NCI-H1105 (cell line): ENCODE data around the gene FBXL22.

ENCODE experiments used
- DNase-seq: peaks from one replicate; lab custom pipeline; 2025; lab: John Stamatoyannopoulos, UW

Gene FBXL22

DNA sequence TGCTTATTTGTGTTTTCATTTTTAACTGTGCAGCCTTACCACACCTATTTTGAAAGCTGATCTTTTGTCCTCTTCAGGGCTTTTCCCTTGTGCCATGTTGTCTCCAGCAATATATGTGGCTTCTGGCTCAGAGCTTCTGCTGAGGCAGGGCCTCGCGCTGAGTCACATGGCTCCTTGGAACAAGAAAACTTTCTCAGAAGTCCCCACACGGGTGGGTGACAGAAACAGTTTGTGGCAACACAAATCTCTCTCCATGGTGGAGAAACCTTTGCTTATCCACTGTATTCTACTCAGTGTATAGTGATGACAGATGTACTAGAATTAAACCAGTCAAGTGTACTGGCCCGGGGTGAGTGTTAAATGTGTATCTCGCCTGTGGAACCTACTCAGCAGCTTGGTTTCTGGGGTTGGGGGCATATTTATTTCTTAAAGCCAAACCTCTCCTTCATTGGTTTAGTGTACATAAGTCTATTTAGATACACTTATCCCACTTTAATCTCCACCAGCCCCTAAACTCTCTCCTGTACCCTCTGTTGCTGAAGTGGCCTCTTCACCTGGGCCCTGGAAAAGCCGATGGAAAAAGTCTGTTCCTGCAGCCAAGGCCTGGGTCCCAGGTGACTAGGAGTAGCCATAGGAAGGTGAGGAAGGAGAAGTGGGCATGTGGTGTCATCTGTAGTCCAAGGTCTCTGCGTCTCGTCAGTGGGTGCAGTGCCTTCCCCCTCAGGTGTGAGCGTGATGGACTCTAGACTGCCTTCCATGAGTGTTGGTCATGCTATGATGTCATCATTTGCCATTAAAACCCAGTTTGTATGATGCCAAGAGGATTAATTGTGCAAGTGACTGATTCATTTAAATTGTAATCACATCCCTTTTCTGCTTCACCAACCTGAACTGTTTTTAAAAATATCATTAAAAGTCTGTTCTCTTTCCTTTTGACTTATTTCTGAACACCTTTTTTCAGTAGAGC is 3.2 kb upstream of the FBXL22 start:
- no peak for DNase-seq

DNA sequence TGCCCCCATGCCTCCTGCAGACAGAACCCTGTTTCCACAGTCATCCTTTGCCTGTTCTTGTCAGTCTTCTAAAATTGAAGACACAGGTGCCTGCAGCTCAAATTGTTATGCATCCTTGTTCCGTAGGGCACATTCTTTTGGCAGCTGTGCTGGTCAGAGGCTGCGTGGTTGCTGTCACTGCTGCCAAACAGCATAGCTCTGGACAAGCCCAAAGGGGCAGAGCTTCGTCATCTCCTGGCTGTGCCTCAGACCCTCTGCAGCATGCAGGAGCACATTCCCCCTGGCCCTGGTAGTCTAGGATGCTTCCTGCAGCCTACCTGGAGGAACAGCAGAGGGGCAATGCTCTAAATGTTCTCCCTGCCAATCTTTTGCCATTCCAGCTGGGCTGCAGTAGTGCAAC is 2.1 kb upstream of the FBXL22 start:
- no peak for DNase-seq

DNA sequence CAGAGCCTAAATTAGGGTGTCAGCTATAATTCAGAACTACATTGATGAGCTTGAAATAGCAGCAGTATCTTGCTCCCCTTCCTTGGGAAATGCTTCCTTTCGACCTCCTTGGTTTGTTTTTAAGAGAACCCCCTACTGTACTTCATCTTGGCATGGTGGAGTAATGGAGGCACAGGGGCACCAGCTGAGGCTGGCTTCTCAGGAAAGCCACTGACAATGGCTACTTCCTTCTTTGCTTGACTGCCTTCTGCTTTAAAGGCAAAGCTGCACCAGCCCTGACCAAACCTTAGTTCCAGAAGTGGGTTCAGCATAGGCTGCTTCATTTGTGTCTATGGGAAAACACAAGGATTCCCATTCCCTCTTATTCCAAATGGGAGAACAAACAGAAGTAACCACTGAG is 1.5 kb upstream of the FBXL22 start:
- no peak for DNase-seq

DNA sequence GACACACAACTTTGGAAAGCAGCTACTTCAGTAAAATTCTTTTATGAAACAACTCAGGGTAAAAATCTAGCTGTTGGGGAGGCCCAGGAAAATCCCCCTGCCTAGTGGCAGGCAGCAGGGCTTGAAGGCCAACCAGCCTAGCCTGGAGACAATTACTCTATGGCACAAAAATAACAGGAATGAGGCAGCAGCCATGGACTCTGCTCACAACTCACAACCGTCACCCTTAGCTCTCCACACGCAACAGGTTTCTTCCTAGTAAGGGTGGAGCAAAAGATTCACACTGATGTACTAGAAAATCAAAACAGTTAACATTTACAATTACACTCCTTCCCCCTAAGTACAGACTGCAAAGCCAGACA is 530 bp upstream of the FBXL22 start:
- no peak for DNase-seq

DNA sequence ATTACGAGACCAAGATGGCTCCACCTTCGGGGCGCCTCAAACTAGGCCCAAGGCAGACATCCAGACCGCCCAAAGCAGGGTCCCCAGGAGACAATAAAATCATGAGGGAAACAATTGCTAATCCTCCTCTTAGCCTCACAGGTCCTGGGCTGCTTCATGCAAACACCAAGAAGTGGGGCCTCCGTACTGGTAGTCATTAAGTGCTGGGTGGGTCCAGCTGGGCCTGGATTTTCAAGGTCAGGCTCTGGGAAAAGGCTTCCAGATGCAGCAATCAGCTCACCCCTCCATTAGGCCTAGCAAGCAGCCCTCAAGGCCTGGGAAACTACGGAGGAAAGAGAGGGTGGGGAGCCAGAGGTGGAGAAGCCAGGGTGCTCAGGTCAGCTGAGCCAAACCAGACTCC is 634 bp downstream of the FBXL22 start:
- no peak for DNase-seq

DNA sequence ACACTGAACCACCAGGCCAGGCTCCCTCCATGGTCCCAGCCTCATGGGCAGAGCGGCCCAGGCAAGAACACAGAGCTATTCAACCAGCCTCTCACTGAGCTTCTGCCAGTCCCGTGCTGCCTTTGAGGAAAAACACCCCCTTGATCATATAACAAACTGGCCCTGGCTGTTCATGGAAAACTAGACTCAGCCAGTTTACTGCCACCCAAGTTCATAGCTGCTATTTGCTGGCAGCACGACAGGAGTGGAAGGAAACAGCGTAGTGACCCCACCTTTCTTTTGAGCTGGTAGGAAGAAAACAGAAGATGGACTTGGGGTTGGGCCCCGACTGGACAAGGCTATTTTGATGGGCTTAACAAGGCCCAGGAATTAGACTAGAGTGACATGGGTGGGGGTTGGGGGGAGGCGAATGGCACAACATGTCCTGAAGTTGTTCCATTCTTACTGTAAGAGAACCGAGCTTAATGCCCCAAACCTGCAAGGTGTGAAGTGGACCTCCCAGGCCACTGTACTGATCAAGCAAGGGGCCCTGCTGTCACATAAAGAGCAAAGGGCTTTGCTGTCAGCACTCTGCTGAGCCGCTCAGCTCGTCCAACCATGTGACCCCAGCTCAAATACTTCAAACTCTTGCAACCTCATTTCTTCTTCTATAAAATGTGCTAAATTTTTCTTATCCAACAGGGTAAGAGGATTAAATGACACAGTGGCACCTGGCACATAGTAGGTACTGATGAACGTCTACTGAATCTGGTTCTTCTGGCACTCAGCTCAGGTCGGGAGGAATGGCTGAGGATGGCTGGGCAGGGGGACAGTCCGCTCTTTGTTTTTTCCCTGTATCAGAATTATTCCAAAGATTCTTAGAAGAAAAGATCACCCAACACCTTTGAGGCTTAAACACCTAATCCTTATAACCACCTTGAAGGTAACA is 1.6 kb downstream of the FBXL22 start:
- DNase-seq: no peak

DNA sequence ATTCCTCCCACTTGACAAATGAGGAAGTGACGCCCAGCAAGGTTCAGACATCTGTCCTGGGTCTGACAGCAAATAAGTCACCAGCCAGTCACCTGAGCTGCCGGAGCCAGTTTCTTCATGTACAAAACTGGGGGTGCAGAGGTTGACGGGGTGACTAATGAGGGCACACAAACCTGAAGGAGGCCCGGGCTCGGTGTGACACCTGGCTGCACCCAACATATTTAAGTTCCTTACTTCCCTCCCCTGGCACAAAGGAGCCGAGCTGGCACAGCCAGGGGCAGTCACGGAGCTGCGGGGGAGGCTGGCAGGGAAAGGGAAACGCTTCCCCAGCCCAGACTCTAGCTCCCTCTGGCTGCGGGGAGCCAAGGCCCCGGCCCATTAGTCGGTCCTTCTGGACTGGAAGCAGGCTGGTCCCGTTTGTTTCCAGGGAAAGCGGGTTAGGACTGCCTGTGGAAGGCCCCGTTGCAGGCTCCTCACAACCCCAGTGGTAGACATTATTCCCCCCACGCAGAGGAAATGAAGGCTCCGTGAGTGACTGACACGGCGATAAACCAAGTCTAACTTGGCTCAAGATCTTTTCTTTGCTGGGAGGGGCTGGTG is 2.3 kb downstream of the FBXL22 start:
- DNase-seq: peak; percentile 16

DNA sequence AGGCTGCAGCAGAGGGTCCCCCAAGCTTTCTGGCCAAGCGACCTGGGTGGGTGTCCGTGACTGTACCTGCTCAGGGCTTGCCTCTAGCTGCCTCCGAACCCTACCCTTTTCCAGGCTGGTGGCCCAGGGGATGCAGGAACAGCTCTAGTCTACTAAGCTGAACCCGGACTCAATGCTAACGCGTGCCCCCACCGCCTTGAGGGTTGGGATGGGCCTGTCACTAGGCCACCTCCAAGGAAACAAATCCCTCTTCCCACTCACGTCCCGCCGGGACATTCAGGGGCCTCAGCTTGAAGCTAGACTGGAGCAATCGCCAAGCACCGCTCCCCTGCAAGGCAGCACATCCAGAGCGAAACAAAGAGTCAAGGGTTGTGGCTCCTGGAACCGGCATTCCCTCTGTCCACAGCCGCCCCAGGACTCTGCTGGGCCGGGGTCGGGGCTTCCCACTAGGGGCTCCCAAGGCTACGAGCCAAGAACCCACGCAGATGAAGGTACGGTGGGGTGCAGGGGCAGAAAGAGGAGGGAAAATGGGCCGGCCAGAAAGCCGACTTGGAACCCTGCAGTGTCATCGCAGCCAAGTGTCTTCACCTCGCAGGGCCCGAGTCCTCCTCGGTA is 2.9 kb downstream of the FBXL22 start:
- no peak for DNase-seq

DNA sequence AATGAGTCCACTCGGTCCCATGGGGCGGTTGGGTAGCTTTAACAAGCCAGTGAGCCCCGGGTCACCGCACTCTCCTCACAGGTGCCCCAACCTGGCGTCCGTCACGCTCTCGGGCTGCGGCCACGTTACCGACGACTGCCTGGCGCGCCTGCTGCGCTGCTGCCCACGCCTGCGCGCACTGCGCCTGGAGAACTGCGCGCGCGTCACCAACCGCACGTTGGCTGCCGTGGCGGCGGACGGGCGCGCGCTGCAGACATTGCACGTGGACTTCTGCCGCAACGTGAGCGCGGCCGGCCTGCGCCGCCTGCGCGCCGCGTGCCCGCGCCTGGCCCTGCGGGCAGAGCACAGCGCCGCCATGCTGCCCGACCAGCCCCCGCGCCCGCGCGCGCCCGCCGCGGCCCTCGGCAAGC is 3.4 kb downstream of the FBXL22 start:
- DNase-seq: peak; percentile 92

DNA sequence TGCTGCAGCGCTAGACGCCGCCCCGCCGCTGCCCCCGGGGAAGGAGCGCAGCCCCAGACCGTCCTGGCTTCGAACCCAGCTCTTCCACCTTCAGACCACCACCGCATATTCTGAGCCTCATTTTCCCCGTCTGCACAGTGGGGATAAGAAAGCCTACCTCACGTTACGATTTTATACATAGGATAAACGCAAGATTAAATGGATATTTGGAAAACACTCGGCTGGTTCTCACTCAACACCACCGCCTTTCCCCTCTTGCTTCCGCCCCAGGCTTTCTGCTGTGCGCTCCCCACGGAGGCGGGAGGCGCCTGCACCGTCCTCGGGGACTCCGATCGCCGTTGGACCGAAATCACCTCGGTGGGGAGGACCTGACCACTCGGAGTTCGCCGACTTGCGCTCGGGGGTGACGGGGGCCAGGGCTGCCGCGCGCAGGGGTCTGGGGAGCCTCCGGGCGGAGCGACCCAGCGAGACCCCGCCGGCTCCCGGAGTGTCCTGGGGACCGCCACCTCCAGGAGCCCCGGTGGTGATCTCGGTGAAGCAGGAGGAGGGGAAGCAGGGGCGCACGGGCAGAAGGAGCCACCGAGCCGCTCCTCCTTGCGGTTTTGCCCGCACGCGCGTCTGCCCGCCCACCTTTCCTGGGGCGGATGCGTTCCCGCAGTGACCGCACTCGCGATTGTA is 4.0 kb downstream of the FBXL22 start:
- DNase-seq: no peak

DNA sequence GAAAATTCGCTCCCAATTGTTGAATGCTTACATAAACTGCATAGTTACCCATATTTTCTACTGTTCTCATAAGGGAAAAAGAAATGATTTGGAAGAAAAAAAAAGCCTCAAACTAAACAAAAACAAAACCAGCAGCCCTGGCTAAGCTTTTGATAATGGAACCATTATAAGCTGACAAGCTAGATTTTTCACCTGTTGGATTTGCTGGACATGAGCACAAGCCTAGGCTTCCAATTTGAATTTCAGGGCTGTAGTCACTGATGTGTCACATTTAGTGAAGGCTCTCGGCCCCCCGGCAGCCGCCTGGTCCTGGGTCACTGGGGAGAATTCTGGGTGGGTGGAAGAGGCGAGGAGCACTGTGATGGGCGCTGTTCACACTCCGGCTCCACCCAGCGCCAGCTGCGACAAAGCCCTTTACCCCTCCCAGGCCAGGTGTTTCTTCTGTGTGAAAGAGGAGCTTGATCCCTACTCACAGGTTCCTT is 4.6 kb downstream of the FBXL22 start:
- peak; percentile 73 for DNase-seq

DNA sequence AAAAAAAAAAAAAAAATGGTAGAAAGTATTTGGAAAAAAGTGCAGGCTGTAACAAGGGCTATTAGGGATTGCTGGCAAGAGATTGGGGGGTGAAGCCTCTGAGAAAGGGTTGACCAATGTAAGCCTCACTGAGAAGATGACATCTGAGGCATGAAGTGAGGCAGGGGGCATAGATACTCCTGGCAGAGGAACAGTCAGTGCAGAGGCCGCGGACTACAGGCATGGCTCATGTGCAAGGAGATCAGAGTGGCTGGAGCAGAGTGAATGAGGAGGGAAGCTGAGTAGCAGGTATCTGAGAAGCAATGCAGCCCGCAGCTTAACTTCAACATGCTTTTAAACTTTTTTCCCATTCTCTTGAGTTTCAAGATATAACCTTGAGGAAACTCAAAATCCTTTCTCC is 5.4 kb downstream of the FBXL22 start:
- no peak for DNase-seq

DNA sequence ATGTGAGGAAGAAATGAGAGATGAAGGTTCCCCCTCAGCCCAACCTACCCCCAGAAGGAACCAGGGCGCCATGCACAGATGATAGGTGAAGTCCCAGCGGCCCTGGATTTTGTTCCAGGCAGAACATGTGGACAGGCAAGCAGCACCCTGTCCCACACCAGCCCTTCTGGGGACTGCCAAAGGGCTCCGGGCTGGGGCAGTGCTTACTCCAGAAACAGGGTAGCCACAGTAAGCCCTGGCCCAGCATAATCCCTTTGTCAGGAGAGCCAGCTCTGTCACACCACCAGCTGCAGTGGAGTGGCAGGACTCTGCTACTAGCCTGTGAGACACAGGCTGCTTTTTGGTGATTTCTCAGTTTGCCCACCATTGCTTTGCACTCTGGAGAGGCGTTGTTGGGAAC is 6.3 kb downstream of the FBXL22 start:
- no peak for DNase-seq

DNA sequence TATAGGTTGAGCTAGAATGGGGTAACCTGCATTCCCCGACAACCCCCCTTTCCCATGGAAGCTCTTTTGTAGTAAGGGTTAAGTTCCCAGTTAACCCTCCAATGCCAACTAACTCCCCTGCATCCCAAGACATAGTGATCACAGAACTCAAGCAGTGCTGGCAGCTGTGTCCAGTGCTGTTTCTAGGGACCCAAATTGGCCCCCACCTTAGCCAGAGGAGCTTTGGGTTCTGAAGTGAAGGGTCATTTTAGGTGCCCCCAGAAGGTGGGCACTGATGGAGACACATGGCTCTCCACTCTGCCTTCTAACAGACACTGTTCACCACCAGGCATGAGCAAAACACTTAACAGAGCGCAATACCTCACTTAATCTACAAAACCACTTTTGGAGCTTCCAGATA is 7.1 kb downstream of the FBXL22 start:
- DNase-seq: no peak

DNA sequence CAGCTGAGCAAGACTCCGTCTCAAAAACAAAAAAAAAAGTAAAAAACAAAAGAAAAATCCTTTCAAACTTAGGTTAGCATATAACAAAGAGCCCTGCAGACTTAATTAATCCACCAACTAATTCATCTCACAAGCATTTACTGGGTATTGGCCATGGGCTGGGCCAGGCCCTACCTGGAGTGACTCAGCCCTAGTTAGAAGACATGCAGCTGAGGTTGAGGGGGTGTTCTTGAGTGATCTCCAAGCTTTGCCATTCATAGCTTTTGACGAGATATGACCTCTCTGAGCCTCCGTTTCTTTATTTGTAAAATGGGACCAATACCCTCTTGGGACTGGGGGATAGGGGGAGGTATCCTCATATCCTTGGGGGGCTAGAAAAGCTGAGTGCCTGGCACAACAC is 7.8 kb downstream of the FBXL22 start:
- DNase-seq: no peak

DNA sequence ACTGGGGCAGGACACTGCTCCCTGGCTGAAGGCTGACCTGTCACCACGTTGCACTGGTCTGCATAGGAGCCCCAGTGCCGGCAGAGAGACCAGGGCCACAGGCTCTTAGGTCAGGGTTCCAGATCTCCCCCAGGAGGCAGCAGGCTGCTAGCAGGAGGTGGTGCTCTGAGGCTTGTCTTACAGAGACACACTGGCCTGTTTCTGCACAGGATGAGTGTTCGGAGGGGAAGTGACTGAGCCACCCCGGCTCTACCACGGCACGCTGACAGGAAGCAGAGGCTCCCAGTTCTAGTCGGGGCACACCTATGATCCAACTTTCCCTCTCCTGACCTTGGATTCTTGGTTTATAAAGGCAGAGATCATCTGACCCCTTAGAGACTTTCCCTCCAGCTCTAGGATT is 8.6 kb downstream of the FBXL22 start:
- no peak for DNase-seq

DNA sequence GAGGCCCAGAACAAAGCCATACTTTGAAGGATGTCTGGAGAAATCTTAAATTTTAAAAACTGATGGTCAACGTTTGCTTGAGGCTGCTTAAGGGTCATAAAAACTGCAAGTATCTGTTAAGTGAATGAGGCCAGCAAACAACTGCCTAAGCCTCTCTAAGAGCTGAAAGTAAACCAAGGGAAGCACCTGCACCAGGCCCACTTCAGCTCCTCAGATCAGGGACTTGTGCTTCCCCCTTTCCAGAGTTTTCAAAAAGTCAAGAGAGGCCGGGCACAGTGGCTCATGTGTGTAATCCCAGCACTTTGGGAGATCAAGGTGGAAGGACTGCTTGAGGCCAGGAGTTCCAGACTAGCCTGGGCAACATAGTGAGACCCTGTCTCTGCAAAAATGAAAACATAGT is 9.1 kb downstream of the FBXL22 start:
- no peak for DNase-seq

DNA sequence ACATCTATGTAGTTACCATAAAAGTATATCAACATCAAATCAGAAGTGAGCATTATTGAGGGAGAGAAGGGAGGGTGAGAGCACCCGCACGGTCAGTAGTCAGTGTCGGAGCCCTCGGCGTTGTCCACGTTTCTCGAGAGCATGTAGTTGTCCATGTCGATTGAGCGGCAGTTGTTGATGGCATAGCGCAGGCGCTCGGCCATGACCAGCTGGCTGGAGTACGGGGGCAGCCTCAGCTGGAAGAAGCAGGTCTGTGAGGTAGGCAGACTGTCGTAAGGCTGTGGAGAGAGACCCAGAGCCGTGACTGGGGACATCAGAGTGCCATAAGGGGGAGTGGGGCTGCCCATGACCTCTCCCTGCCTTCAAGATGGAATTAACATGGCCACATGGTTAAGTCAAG is 11.8 kb downstream of the FBXL22 start:
- DNase-seq: no peak

DNA sequence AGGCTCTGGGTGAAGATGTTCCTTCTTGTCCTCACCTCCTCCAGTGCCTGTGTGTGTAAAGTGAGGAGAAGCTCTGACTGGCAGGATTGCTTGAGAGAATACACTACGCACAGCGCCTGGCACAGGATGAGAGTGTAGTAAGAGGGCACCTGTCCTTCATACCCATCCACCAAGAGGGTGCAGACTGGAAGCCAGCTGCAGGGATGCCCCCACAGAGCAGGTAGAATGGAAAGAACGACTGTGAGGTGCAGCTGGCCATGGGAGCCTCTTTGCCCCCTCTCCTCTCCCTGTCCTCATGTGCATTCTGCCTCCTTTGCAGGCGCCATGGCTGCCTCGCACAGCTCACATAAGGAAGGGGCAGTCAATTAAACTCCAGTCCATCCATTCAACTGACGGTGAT is 12.3 kb downstream of the FBXL22 start:
- no peak for DNase-seq

DNA sequence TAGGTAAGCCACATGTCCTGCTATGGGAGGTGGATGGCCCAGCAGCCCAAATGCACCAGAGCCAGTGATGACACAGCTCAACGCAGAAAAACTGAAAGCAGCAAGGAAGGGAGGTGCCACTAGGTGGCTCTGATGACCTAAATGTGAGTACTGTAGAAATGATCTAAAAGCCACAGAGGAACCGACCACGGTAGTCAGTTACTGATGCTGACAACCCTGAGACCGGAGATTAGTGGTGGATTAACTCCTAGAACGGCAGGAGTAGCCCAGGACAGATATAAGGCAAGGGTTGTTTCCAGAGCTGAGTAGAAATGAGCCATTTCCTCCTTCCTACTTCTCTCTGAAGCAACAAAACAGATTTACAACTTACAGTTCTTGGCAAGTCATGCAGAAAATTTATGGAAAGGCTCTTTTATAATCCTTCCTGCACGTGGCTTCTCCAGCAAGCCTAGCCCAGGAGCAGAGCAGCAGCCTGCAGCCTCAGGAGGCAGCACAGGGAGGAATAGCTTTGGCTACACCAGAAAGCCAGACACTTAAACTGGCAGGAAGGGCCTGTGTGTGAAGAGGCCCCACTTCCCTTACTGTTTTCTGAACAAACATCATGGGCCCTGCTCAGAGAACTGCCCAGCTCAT is 13.1 kb downstream of the FBXL22 start:
- DNase-seq: peak; percentile 69

DNA sequence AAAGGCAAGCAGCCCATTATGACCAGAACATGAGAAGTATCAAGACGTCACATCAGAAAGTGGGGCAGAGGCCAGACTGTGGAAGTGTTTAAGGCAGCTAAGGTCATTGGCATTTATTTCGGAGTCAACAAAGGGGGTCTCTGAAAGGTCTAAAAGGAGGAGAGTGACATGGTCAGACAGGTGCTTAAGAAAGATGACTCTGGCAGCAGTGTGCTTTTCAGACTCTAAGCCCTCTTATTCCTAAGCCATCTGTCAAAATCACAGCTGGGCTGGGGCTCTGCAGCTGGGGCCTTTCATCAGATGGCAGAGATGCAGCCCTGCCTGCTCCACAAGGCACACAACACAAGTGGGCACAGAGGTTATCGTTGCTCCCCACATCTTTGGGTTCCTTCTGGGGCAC is 14.0 kb downstream of the FBXL22 start:
- DNase-seq: no peak
